OCI-LY1 (cell line): Measurements from ENCODE around the gene ASB13.

Experiments
- H2AFZ ChIP-seq: fragments of 200-600 bp; sonication (generic), shearing (Covaris generic); 2 replicates; pipeline ENCODE4 v1.6.0; 2014; ENCODE audit warnings: antibody characterized with exemption, mild to moderate bottlenecking, low read length
- H3F3A ChIP-seq: fragments of 200-600 bp; sonication (generic), shearing (Covaris generic); 2 replicates; pipeline ENCODE4 v1.6.0; 2014; ENCODE audit warnings: mild to moderate bottlenecking, antibody characterized with exemption, low read length, moderate library complexity; ENCODE audit not compliant: insufficient read depth
- H3K27ac ChIP-seq: fragments of 200-600 bp; sonication (generic); 2 replicates; pipeline ENCODE4 v1.5.1; 2014; ENCODE audit warnings: low read length, mixed run types, mild to moderate bottlenecking, low read depth; ENCODE audit not compliant: poor library complexity, severe bottlenecking
- H3K27me3 ChIP-seq: fragments of 200-600 bp; sonication (generic); 2 replicates; pipeline ENCODE4 v1.6.0; 2014; ENCODE audit warnings: antibody characterized with exemption, mild to moderate bottlenecking, low read length, moderate library complexity; ENCODE audit not compliant: insufficient read depth
- H3K36me3 ChIP-seq: fragments of 200-600 bp; sonication (generic); 2 replicates; pipeline ENCODE4 v1.6.1; 2014; ENCODE audit warnings: mild to moderate bottlenecking, antibody characterized with exemption, low read length, moderate library complexity, mixed read lengths; ENCODE audit not compliant: insufficient read depth
- H3K4me1 ChIP-seq: fragments of 200-600 bp; sonication (generic); 2 replicates; pipeline ENCODE4 v1.5.1; 2014; ENCODE audit warnings: mild to moderate bottlenecking, low read length, moderate library complexity; ENCODE audit not compliant: insufficient read depth, severe bottlenecking
- H3K4me2 ChIP-seq: fragments of 200-600 bp; sonication (generic), shearing (Covaris generic); 2 replicates; pipeline ENCODE4 v1.6.1; 2014; ENCODE audit warnings: low read length
- H3K4me3 ChIP-seq: fragments of 200-600 bp; sonication (generic); 2 replicates; pipeline ENCODE4 v1.5.1; 2014; ENCODE audit warnings: low read length, low read depth, mild to moderate bottlenecking, mixed read lengths; ENCODE audit not compliant: poor library complexity, severe bottlenecking
- H3K79me2 ChIP-seq: fragments of 200-600 bp; shearing (Covaris generic); 2 replicates; pipeline ENCODE4 v1.6.1; 2016; ENCODE audit warnings: mixed run types, low read length, mixed read lengths; ENCODE audit not compliant: insufficient read depth
- H3K9ac ChIP-seq: fragments of 200-600 bp; sonication (generic), shearing (Covaris generic); 2 replicates; pipeline ENCODE4 v1.6.1; 2014; ENCODE audit warnings: mild to moderate bottlenecking, low read length, mixed read lengths
- H3K9me2 ChIP-seq: fragments of 200-600 bp; sonication (generic), shearing (Covaris generic); 2 replicates; pipeline ENCODE4 v1.6.1; 2014; ENCODE audit warnings: low read depth, mild to moderate bottlenecking, low read length, mixed read lengths
- H3K9me3 ChIP-seq: fragments of 200-600 bp; shearing (Covaris generic); 2 replicates; pipeline ENCODE4 v1.6.1; 2014; ENCODE audit warnings: low read length, mixed read lengths
- H4K20me1 ChIP-seq: fragments of 200-600 bp; sonication (generic), shearing (Covaris generic); 2 replicates; pipeline ENCODE4 v1.6.0; 2016; ENCODE audit warnings: mild to moderate bottlenecking, low read length; ENCODE audit not compliant: insufficient read depth
- CTCF ChIP-seq: fragments of 200-600 bp; sonication (generic), shearing (Covaris generic); IDR thresholded peaks from 2 replicates; pipeline ENCODE4 v1.5.1; 2017; ENCODE audit warnings: mild to moderate bottlenecking, antibody characterized with exemption, low read length, moderate library complexity, mixed read lengths
- EZH2 ChIP-seq: fragments of 200-600 bp; sonication (generic), shearing (Covaris generic); IDR thresholded peaks from 2 replicates; pipeline ENCODE4 v1.8.0; 2017; ENCODE audit warnings: borderline replicate concordance, mixed run types, mild to moderate bottlenecking, antibody characterized with exemption, low read length, moderate library complexity, mixed read lengths

ASB13 gene

GRCh38 chr10:5634918-5635317, 31.5 kb downstream of the ASB13 start:
- Histone ChIP-seq H3K9me2 (no peaks in the 10 kb centered on the region), H3K27me3 (no peaks in the 10 kb centered on the region), H3K4me1 (no peaks in the 10 kb centered on the region), H3K4me2 (no peak overlapping the region), H3K9ac (no peak overlapping the region), H3K4me3 (no peak overlapping the region), H3K36me3 (no peaks in the 10 kb centered on the region), H2AFZ (no peak overlapping the region), H3K9me3 (no peaks in the 10 kb centered on the region), H3K27ac (no peak overlapping the region), H4K20me1 (no peaks in the 10 kb centered on the region), H3K79me2 (no peaks in the 10 kb centered on the region), H3F3A (no peaks in the 10 kb centered on the region)
- TF ChIP-seq EZH2, result no peak
- TF ChIP-seq CTCF, result no peak

- no peak for TF ChIP-seq CTCF
- no peak for TF ChIP-seq EZH2
- no peaks in the 10 kb centered on the region for H3K79me2 ChIP-seq
- no peaks in the 10 kb centered on the region for H3F3A ChIP-seq
- no peak overlapping the region for H3K27ac ChIP-seq
- no peak overlapping the region for H3K9ac ChIP-seq
- H3K9me2 ChIP-seq, result no peaks in the 10 kb centered on the region
- no peaks in the 10 kb centered on the region for H3K4me1 ChIP-seq
- H3K36me3 ChIP-seq, result no peaks in the 10 kb centered on the region
- H3K4me2 ChIP-seq, result no peak overlapping the region
- H3K9me3 ChIP-seq, result no peaks in the 10 kb centered on the region
- H3K4me3 ChIP-seq, result no peak overlapping the region
- no peaks in the 10 kb centered on the region; the same call in 1 of the 2 replicates for H3K27me3 ChIP-seq
- H2AFZ ChIP-seq, result no peak overlapping the region
- H4K20me1 ChIP-seq, result no peaks in the 10 kb centered on the region
These were observed 33.1 kb downstream of the ASB13 start for GRCh38 chr10:5633166-5633749.

GRCh38 chr10:5632446-5632845, 33.9 kb downstream of the ASB13 start:
- H3K4me2 ChIP-seq, result no peak overlapping the region
- H2AFZ ChIP-seq, result no peak overlapping the region
- no peak overlapping the region for H3K9ac ChIP-seq
- no peaks in the 10 kb centered on the region for H3K36me3 ChIP-seq
- H4K20me1 ChIP-seq, result no peaks in the 10 kb centered on the region
- TF ChIP-seq CTCF, result no peak
- no peak for TF ChIP-seq EZH2
- no peaks in the 10 kb centered on the region for H3K9me2 ChIP-seq
- H3F3A ChIP-seq, result no peaks in the 10 kb centered on the region
- no peaks in the 10 kb centered on the region for H3K79me2 ChIP-seq
- no peak overlapping the region for H3K27ac ChIP-seq
- H3K9me3 ChIP-seq, result no peaks in the 10 kb centered on the region
- no peaks in the 10 kb centered on the region for H3K4me1 ChIP-seq
- H3K27me3 ChIP-seq, result no peaks in the 10 kb centered on the region; the same call in 1 of the 2 replicates
- H3K4me3 ChIP-seq, result no peak overlapping the region
